ENCODE results near the gene SMARCB1. TPM values are rescaled to one million over a fixed set of nuclear protein-coding genes. Genes with fewer than 3 reads are reported as not detected.

Gene SMARCB1
- total and polyA plus RNA-seq, 10 donors, result 64.2 to 166 (median 85.8) TPM

GRCh38 chr22:23743303-23743705, 43.5 kb upstream of the SMARCB1 start:
- peaks cover 6 to 47% (median 28%) of the 10 kb centered on the region in 6 donors for H3K36me3 ChIP-seq
- H3K27me3 ChIP-seq (replicated peaks in 1 of 7), result no peaks in the 10 kb centered on the region
- intact Hi-C loops (cut with DNase I; ENCODE audit: low total_unique reads), result no loop called here
- TF ChIP-seq CTCF (IDR thresholded peaks at IDR 0.05 in 8 of 11, conservative IDR thresholded peaks at IDR 0.05 in 3 of 11), result no peak
- TF ChIP-seq POLR2AphosphoS5 (IDR thresholded peaks at IDR 0.05), result no peak
- H3K27ac ChIP-seq, result no peak overlapping the region
- H3K9me3 ChIP-seq, result peaks cover 0 to 12% (median 6%) of the 10 kb centered on the region in 8 donors
- no peak for DNase-seq
- no peak overlapping the region for H3K4me3 ChIP-seq
- WGBS, 5 donors, result 65 to 87% (median 83%) methylated on average over 2 of the region's 2 CpGs
- H3K4me1 ChIP-seq, result peaks cover 0 to 7% (median 0%) of the 10 kb centered on the region in 6 donors

- Histone ChIP-seq H3K4me1 (peaks cover 0 to 7% (median 0%) of the 10 kb centered on the region in 6 donors), H3K27ac (no peak overlapping the region), H3K4me3 (no peak overlapping the region), H3K9me3 (peaks cover 0 to 12% (median 6%) of the 10 kb centered on the region in 8 donors), H3K36me3 (peaks cover 6 to 47% (median 28%) of the 10 kb centered on the region in 6 donors), H3K27me3 (replicated peaks in 1 of 7) (no peaks in the 10 kb centered on the region)
- WGBS, 5 donors, result 94 to 100% (median 98%) methylated on average over 5 to 13 of the region's 13 CpGs
- DNase-seq, result no peak
- intact Hi-C loops (cut with DNase I; ENCODE audit: low total_unique reads), result no loop called here
- TF ChIP-seq POLR2AphosphoS5 (IDR thresholded peaks at IDR 0.05) (no peak), POLR2A (IDR thresholded peaks at IDR 0.05) (no peak), CTCF (IDR thresholded peaks at IDR 0.05 in 8 of 11, conservative IDR thresholded peaks at IDR 0.05 in 3 of 11) (no peak)
Observed at GRCh38 chr22:23744001-23744400, 42.8 kb upstream of the SMARCB1 start.

- peaks cover 0 to 12% (median 6%) of the 10 kb centered on the region in 8 donors for H3K9me3 ChIP-seq
- peaks cover 0 to 8% (median 0%) of the 10 kb centered on the region in 6 donors for H3K4me1 ChIP-seq
- TF ChIP-seq CTCF (IDR thresholded peaks at IDR 0.05 in 8 of 11, conservative IDR thresholded peaks at IDR 0.05 in 3 of 11) (no peak), POLR2AphosphoS5 (IDR thresholded peaks at IDR 0.05) (no peak), POLR2A (IDR thresholded peaks at IDR 0.05) (no peak)
- H3K4me3 ChIP-seq, result no peak overlapping the region
- DNase-seq, result no peak
- H3K36me3 ChIP-seq, result peaks cover 6 to 47% (median 28%) of the 10 kb centered on the region in 6 donors
- 95 to 99% (median 97%) methylated on average over 13 to 14 of the region's 14 CpGs for WGBS, 5 donors
- no peaks in the 10 kb centered on the region for H3K27me3 ChIP-seq (replicated peaks in 1 of 7)
- intact Hi-C loops (cut with DNase I; ENCODE audit: low total_unique reads), result no loop called here
- no peak overlapping the region for H3K27ac ChIP-seq
Observed at GRCh38 chr22:23744485-23744884, 42.3 kb upstream of the SMARCB1 start.

- DNase-seq, result no peak
- H3K27me3 ChIP-seq (replicated peaks in 1 of 7), result no peaks in the 10 kb centered on the region
- TF ChIP-seq POLR2AphosphoS5 (IDR thresholded peaks at IDR 0.05) (no peak), CTCF (IDR thresholded peaks at IDR 0.05 in 8 of 11, conservative IDR thresholded peaks at IDR 0.05 in 3 of 11) (no peak), POLR2A (IDR thresholded peaks at IDR 0.05) (no peak)
- peaks cover 0 to 12% (median 6%) of the 10 kb centered on the region in 8 donors for H3K9me3 ChIP-seq
- no peak overlapping the region for H3K4me3 ChIP-seq
- peaks cover 6 to 46% (median 28%) of the 10 kb centered on the region in 6 donors for H3K36me3 ChIP-seq
- H3K4me1 ChIP-seq, result peaks cover 0 to 20% (median 11%) of the 10 kb centered on the region in 6 donors
- 72 to 91% (median 76%) methylated on average over 6 of the region's 6 CpGs for WGBS, 5 donors
- H3K27ac ChIP-seq, result no peak overlapping the region
- intact Hi-C loops (cut with DNase I; ENCODE audit: low total_unique reads), result no loop called here
Observed at GRCh38 chr22:23745791-23746190, 41.0 kb upstream of the SMARCB1 start.
